C4-2B (cell line): ENCODE data around the gene SLC66A3.

Experiments
- ZFX ChIP-seq: fragments of 450-650 bp; IDR thresholded peaks from 2 replicates; pipeline ENCODE4 v1.6.1; 2017
- TF ChIP-seq, protein P1 (sequence below): fragments of 450-650 bp; conservative IDR thresholded peaks from 2 replicates; pipeline ENCODE4 v1.5.1; 2017; ENCODE audit warnings: mild to moderate bottlenecking

GRCh38 chr2:11212645-11213044 lies 57.4 kb downstream of the SLC66A3 start:
- TF ChIP-seq, protein P1, sequence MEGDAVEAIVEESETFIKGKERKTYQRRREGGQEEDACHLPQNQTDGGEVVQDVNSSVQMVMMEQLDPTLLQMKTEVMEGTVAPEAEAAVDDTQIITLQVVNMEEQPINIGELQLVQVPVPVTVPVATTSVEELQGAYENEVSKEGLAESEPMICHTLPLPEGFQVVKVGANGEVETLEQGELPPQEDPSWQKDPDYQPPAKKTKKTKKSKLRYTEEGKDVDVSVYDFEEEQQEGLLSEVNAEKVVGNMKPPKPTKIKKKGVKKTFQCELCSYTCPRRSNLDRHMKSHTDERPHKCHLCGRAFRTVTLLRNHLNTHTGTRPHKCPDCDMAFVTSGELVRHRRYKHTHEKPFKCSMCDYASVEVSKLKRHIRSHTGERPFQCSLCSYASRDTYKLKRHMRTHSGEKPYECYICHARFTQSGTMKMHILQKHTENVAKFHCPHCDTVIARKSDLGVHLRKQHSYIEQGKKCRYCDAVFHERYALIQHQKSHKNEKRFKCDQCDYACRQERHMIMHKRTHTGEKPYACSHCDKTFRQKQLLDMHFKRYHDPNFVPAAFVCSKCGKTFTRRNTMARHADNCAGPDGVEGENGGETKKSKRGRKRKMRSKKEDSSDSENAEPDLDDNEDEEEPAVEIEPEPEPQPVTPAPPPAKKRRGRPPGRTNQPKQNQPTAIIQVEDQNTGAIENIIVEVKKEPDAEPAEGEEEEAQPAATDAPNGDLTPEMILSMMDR: no peak
- TF ChIP-seq ZFX: no peak
